GM18511 (cell line): ENCODE data around the gene TMEM163.
"Not testable (repeated sequence)": the region's sequence is repeated elsewhere in the genome, so short reads cannot be mapped to it uniquely, and the experiment has no call there.

Source experiments
- ATAC-seq: cut with Tn5 transposase; IDR thresholded peaks from one replicate; pipeline ENCODE4 v1.9.1; 2021; ENCODE audit warnings: mild to moderate bottlenecking, moderate library complexity; ENCODE audit not compliant: unreplicated experiment

TMEM163 gene

GRCh38 chr2:134623796-134624195, 95.0 kb downstream of the TMEM163 start:
- peak; percentile 99 for ATAC-seq

- no peak for ATAC-seq
These were observed 95.8 kb downstream of the TMEM163 start for GRCh38 chr2:134623046-134623445.

GRCh38 chr2:134621939-134622705, 96.7 kb downstream of the TMEM163 start:
- no peak for ATAC-seq

GRCh38 chr2:134619250-134619649, 99.5 kb downstream of the TMEM163 start:
- ATAC-seq: no peak

- not testable (repeated sequence) for ATAC-seq
These were observed 103.3 kb downstream of the TMEM163 start for GRCh38 chr2:134615480-134615879.

- no peak for ATAC-seq
These were observed 107.5 kb downstream of the TMEM163 start for GRCh38 chr2:134611316-134611715.

GRCh38 chr2:134610871-134611270, 107.9 kb downstream of the TMEM163 start:
- ATAC-seq: no peak

GRCh38 chr2:134609924-134610513, 108.8 kb downstream of the TMEM163 start:
- ATAC-seq: no peak

GRCh38 chr2:134603966-134604365, 114.8 kb downstream of the TMEM163 start:
- ATAC-seq: no peak

- ATAC-seq: no peak
These were observed 116.1 kb downstream of the TMEM163 start for GRCh38 chr2:134602666-134603065.

GRCh38 chr2:134601264-134601663, 117.5 kb downstream of the TMEM163 start:
- ATAC-seq: no peak

- no peak for ATAC-seq
These were observed 118.6 kb downstream of the TMEM163 start for GRCh38 chr2:134600208-134600607.

GRCh38 chr2:134599236-134599635, 119.6 kb downstream of the TMEM163 start:
- ATAC-seq: no peak

GRCh38 chr2:134594399-134594798, 124.4 kb downstream of the TMEM163 start:
- ATAC-seq: no peak

- no peak for ATAC-seq
These were observed 125.3 kb downstream of the TMEM163 start for GRCh38 chr2:134593519-134593918.

- ATAC-seq: no peak
These were observed 126.4 kb downstream of the TMEM163 start for GRCh38 chr2:134592377-134592776.

GRCh38 chr2:134591526-134591925, 127.3 kb downstream of the TMEM163 start:
- ATAC-seq: no peak

- no peak for ATAC-seq
These were observed 128.1 kb downstream of the TMEM163 start for GRCh38 chr2:134590679-134591078.

- not testable (repeated sequence) for ATAC-seq
These were observed 129.4 kb downstream of the TMEM163 start for GRCh38 chr2:134589171-134590083.

- ATAC-seq: no peak
These were observed 130.2 kb downstream of the TMEM163 start for GRCh38 chr2:134588556-134588955.

- ATAC-seq: no peak
These were observed 132.4 kb downstream of the TMEM163 start for GRCh38 chr2:134586326-134586965.
